Loucy (cell line): Measurements from ENCODE around the gene GNAS-AS1.
A peak's percentile ranks its signal among the peaks of the same experiment; 100 is the strongest.

ENCODE experiments used
- H2AFZ ChIP-seq: fragments of 200-600 bp; sonication (generic); 2 replicates; pipeline ENCODE4 v1.6.0; 2016; ENCODE audit warnings: antibody characterized with exemption, mild to moderate bottlenecking, low read length, moderate library complexity
- H3F3A ChIP-seq: fragments of 200-600 bp; 2 replicates; pipeline ENCODE4 v1.6.0; 2016; ENCODE audit warnings: antibody characterized with exemption, low read depth, mild to moderate bottlenecking
- H3K27me3 ChIP-seq: fragments of 200-600 bp; sonication (generic); 2 replicates; pipeline ENCODE4 v1.6.1; 2014; ENCODE audit warnings: low read length, mild to moderate bottlenecking; ENCODE audit not compliant: insufficient read depth, poor library complexity, severe bottlenecking
- H3K36me3 ChIP-seq: fragments of 200-600 bp; sonication (generic); 2 replicates; pipeline ENCODE4 v1.6.1; 2016; ENCODE audit warnings: low read length; ENCODE audit not compliant: insufficient read depth
- H3K4me1 ChIP-seq: fragments of 200-600 bp; sonication (generic); 2 replicates; pipeline ENCODE4 v1.5.1; 2014; ENCODE audit warnings: low read length, mild to moderate bottlenecking; ENCODE audit not compliant: insufficient read depth, poor library complexity, severe bottlenecking
- H3K4me2 ChIP-seq: fragments of 200-600 bp; sonication (generic); 2 replicates; pipeline ENCODE4 v1.6.0; 2014; ENCODE audit warnings: antibody characterized with exemption, low read length, low read depth, mild to moderate bottlenecking; ENCODE audit not compliant: poor library complexity, severe bottlenecking
- H3K4me3 ChIP-seq: fragments of 200-600 bp; sonication (generic); 2 replicates; pipeline ENCODE4 v1.5.1; 2014; ENCODE audit warnings: low read length, mild to moderate bottlenecking, mixed read lengths; ENCODE audit not compliant: poor library complexity, severe bottlenecking
- H3K79me2 ChIP-seq: fragments of 200-600 bp; sonication (generic); 2 replicates; pipeline ENCODE4 v1.6.1; 2014; ENCODE audit warnings: low read length; ENCODE audit not compliant: insufficient read depth
- H3K9ac ChIP-seq: fragments of 200-600 bp; sonication (generic); 2 replicates; pipeline ENCODE4 v1.6.0; 2014; ENCODE audit warnings: mild to moderate bottlenecking, low read depth, low read length, moderate library complexity; ENCODE audit not compliant: poor library complexity, severe bottlenecking
- H3K9me2 ChIP-seq: fragments of 200-600 bp; sonication (generic); replicated peaks from 2 replicates; pipeline ENCODE4 v1.6.1; 2016; ENCODE audit warnings: low read depth, low read length, mixed read lengths
- H3K9me3 ChIP-seq: fragments of 200-600 bp; sonication (generic); 2 replicates; pipeline ENCODE4 v1.6.1; 2014; ENCODE audit warnings: mild to moderate bottlenecking, antibody characterized with exemption, low read length, low read depth; ENCODE audit not compliant: insufficient read depth
- H4K20me1 ChIP-seq: fragments of 200-600 bp; sonication (generic); 2 replicates; pipeline ENCODE4 v1.6.0; 2014; ENCODE audit warnings: antibody characterized with exemption, low read length, mild to moderate bottlenecking; ENCODE audit not compliant: insufficient read depth, poor library complexity, severe bottlenecking
- CTCF ChIP-seq: fragments of 200-600 bp; sonication (generic); conservative IDR thresholded peaks from 2 replicates; pipeline ENCODE4 v1.5.1; 2014; ENCODE audit warnings: mild to moderate bottlenecking, antibody characterized with exemption, low read length
- EZH2phosphoT487 ChIP-seq: fragments of 200-600 bp; IDR thresholded peaks from 2 replicates; pipeline ENCODE4 v1.6.1; 2018; ENCODE audit warnings: antibody characterized with exemption, mild to moderate bottlenecking, moderate library complexity, borderline replicate concordance

GNAS-AS1 gene

GRCh38 chr20:58892932-58893224 is 42.2 kb upstream of the GNAS-AS1 start:
- peak overlapping the region; percentile 98 for H3K4me3 ChIP-seq
- peak overlapping the region; percentile 95 for H3K9ac ChIP-seq
- peaks cover 75% of the 10 kb centered on the region for H3K79me2 ChIP-seq
- no peaks in the 10 kb centered on the region for H3K27me3 ChIP-seq
- peaks cover 55% of the 10 kb centered on the region for H4K20me1 ChIP-seq
- H3K4me2 ChIP-seq: peak overlapping the region; percentile 97
- peaks cover 23% of the 10 kb centered on the region for H3K36me3 ChIP-seq
- H3K9me2 ChIP-seq: no peaks in the 10 kb centered on the region
- H3F3A ChIP-seq: no peaks in the 10 kb centered on the region
- H3K4me1 ChIP-seq: peaks cover 50% of the 10 kb centered on the region
- H3K9me3 ChIP-seq: no peaks in the 10 kb centered on the region
- TF ChIP-seq CTCF (no peak), EZH2phosphoT487 (no peak)
- no peak overlapping the region for H2AFZ ChIP-seq

GRCh38 chr20:58892141-58892931 is 41.6 kb upstream of the GNAS-AS1 start:
- H3K4me1 ChIP-seq: peaks cover 52% of the 10 kb centered on the region
- H3K4me3 ChIP-seq: peak overlapping the region; percentile 98
- H3K9me3 ChIP-seq: no peaks in the 10 kb centered on the region
- H3K4me2 ChIP-seq: peak overlapping the region; percentile 97
- no peaks in the 10 kb centered on the region for H3K27me3 ChIP-seq
- no peaks in the 10 kb centered on the region; the same call in 1 of the 2 replicates for H3F3A ChIP-seq
- H3K79me2 ChIP-seq: peaks cover 75% of the 10 kb centered on the region
- peaks cover 49% of the 10 kb centered on the region for H4K20me1 ChIP-seq
- TF ChIP-seq CTCF (peak; percentile 28; the same call in 1 of the 2 replicates), EZH2phosphoT487 (no peak)
- no peaks in the 10 kb centered on the region for H3K9me2 ChIP-seq
- 0 out of 2 replicates have a peak overlapping the region, but pooled peaks have one; percentile 33 for H2AFZ ChIP-seq
- peak overlapping the region; percentile 95 for H3K9ac ChIP-seq
- peaks cover 18% of the 10 kb centered on the region; the same call in 1 of the 2 replicates for H3K36me3 ChIP-seq

GRCh38 chr20:58891718-58892140 is 41.0 kb upstream of the GNAS-AS1 start:
- H3K4me1 ChIP-seq: peaks cover 50% of the 10 kb centered on the region
- no peaks in the 10 kb centered on the region for H3K27me3 ChIP-seq
- peaks cover 43% of the 10 kb centered on the region for H4K20me1 ChIP-seq
- H3K9me2 ChIP-seq: no peaks in the 10 kb centered on the region
- no peak for TF ChIP-seq CTCF
- TF ChIP-seq EZH2phosphoT487: no peak
- no peaks in the 10 kb centered on the region; the same call in 1 of the 2 replicates for H3F3A ChIP-seq
- peak overlapping the region; percentile 41 for H3K4me2 ChIP-seq
- peaks cover 11% of the 10 kb centered on the region; the same call in 1 of the 2 replicates for H3K36me3 ChIP-seq
- H3K79me2 ChIP-seq: peaks cover 68% of the 10 kb centered on the region
- H2AFZ ChIP-seq: no peak overlapping the region
- H3K4me3 ChIP-seq: peak overlapping the region; percentile 98
- H3K9me3 ChIP-seq: no peaks in the 10 kb centered on the region
- peak overlapping the region; percentile 95 for H3K9ac ChIP-seq
